Activated B cell treated with CpG ODN at 0.5 μM for 24 hours (primary cell): ENCODE measurements around the gene TTLL8. TPM values are rescaled to one million over a fixed set of nuclear protein-coding genes. Genes with fewer than 3 reads are reported as not detected.
A peak's percentile ranks its signal among the peaks of the same experiment; 100 is the strongest.
"Not testable (repeated sequence)": the region's sequence is repeated elsewhere in the genome, so short reads cannot be mapped to it uniquely, and the experiment has no call there.

Experiments
- ATAC-seq: fragments of 200-7000 bp; cut with Tn5 transposase; one replicate; pipeline ENCODE4 v1.10.0; 2021; ENCODE audit warnings: low read depth, mild to moderate bottlenecking, moderate library complexity
- CTCF ChIA-PET: fragments of 350-600 bp; sonication (Branson Sonifier 250); formaldehyde crosslinking; loops from one replicate; lab custom pipeline; 2021; ENCODE audit warnings: antibody characterized with exemption; lab: Charles Lee
- POLR2A ChIA-PET: fragments of 350-600 bp; sonication (Branson Sonifier 250); formaldehyde crosslinking; loops from one replicate; lab custom pipeline; 2021; ENCODE audit warnings: antibody characterized with exemption; lab: Charles Lee
- DNase-seq: peaks from one replicate; pipeline ENCODE4 v3.0.0; 2022
- H3K27ac Mint-ChIP-seq: one replicate; pipeline ENCODE4 v1.8.0; 2020; ENCODE audit warnings: mixed read lengths
- H3K27me3 Mint-ChIP-seq: one replicate; pipeline ENCODE4 v1.8.0; 2021; ENCODE audit warnings: mixed read lengths
- H3K36me3 Mint-ChIP-seq: one replicate; pipeline ENCODE4 v1.8.0; 2021; ENCODE audit warnings: low read depth, mixed read lengths
- H3K4me1 Mint-ChIP-seq: one replicate; pipeline ENCODE4 v1.8.0; 2021; ENCODE audit warnings: mixed read lengths
- H3K4me3 Mint-ChIP-seq: one replicate; pipeline ENCODE4 v1.8.0; 2020; ENCODE audit warnings: mild to moderate bottlenecking, mixed read lengths
- H3K9me3 Mint-ChIP-seq: one replicate; pipeline ENCODE4 v1.8.0; 2020; ENCODE audit warnings: mixed read lengths
- intact Hi-C: fragments of 100-400 bp; cut with micrococcal nuclease; formaldehyde crosslinking; loops from one replicate; pipeline ENCODE4 v1.15.1; 2024
- total RNA-seq: library from RNA; stranded (reverse); gene quantifications from 2 replicates; pipeline ENCODE4 v1.2.3, GENCODE V29; 2022
- TF ChIP-seq, protein P1 (sequence below): fragments of 200-600 bp; IDR thresholded peaks from one replicate; pipeline ENCODE4 v1.8.0; 2022; ENCODE audit warnings: antibody characterized with exemption, mild to moderate bottlenecking

The TTLL8 gene
- total RNA-seq, 1 donor from 2014 or later, result not detected

- H3K4me3 Mint-ChIP-seq, result no peak overlapping the region
- TF ChIP-seq, protein P1, sequence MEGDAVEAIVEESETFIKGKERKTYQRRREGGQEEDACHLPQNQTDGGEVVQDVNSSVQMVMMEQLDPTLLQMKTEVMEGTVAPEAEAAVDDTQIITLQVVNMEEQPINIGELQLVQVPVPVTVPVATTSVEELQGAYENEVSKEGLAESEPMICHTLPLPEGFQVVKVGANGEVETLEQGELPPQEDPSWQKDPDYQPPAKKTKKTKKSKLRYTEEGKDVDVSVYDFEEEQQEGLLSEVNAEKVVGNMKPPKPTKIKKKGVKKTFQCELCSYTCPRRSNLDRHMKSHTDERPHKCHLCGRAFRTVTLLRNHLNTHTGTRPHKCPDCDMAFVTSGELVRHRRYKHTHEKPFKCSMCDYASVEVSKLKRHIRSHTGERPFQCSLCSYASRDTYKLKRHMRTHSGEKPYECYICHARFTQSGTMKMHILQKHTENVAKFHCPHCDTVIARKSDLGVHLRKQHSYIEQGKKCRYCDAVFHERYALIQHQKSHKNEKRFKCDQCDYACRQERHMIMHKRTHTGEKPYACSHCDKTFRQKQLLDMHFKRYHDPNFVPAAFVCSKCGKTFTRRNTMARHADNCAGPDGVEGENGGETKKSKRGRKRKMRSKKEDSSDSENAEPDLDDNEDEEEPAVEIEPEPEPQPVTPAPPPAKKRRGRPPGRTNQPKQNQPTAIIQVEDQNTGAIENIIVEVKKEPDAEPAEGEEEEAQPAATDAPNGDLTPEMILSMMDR, result no peak
- peaks cover 11% of the 10 kb centered on the region for H3K4me1 Mint-ChIP-seq
- DNase-seq (no peak), ATAC-seq (no peak)
- H3K9me3 Mint-ChIP-seq, result peaks cover 10% of the 10 kb centered on the region
- ChIA-PET POLR2A (interaction anchor here (1.0 to 4.3 kb wide), 2 partner anchors 55 to 59 kb away, joined by 4 to 41 read pairs; no protein-coding TSS in a partner anchor), CTCF (interaction anchor here (1.0 to 5.7 kb wide), 2 partner anchors 39 to 60 kb away, joined by 4 to 62 read pairs; no protein-coding TSS in a partner anchor)
- H3K36me3 Mint-ChIP-seq, result no peaks in the 10 kb centered on the region
- no peaks in the 10 kb centered on the region for H3K27me3 Mint-ChIP-seq
- no peak overlapping the region for H3K27ac Mint-ChIP-seq
- intact Hi-C loops, result no loop called here
These were observed 66.9 kb downstream of the TTLL8 start for GRCh38 chr22:49991167-49991566.

DNA sequence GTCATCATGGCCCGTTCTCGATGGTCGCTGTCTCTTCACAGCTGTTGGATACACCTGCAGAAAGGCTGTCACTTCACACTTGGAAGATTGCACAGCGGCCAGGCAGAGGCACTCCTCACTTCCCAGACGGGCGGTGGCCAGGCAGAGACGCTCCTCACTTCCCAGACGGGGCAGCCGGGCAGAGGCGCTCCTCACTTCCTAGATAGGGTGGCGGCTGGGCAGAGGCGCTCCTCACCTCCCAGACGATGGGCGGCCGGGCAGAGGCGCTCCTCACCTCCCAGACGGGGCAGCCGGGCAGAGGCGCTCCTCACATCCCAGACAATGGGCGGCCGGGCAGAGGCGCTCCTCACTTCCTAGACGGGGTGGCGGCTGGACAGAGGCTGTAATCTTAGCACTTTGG is 68.3 kb downstream of the TTLL8 start:
- H3K9me3 Mint-ChIP-seq, result peaks cover 12% of the 10 kb centered on the region
- H3K27me3 Mint-ChIP-seq, H3K4me3 Mint-ChIP-seq, H3K36me3 Mint-ChIP-seq, intact Hi-C loops, H3K27ac Mint-ChIP-seq, ATAC-seq, CTCF ChIA-PET, POLR2A ChIA-PET, DNase-seq: not testable (repeated sequence)
- H3K4me1 Mint-ChIP-seq, result peaks cover 11% of the 10 kb centered on the region

DNA sequence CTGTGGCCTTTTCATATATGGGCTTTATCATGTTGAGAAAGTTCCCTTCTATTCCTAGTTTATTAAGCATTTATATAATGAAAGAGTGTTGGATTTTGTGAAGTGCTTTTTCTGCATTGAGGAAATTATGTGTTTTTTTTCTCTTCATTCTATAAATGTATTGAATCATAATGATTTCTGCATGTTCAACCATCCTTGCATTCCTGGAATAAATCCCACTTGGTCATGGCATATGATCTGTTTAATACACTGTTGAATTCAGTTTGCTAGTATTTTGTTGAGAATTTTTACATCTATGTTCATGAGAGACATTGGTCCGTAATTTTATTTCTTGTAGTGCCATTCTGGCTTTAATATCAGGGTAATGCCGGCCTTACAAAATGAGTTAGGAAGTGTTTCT is 71.8 kb downstream of the TTLL8 start:
- H3K4me3 Mint-ChIP-seq, result no peak overlapping the region
- no peak overlapping the region for H3K27ac Mint-ChIP-seq
- peaks cover 12% of the 10 kb centered on the region for H3K9me3 Mint-ChIP-seq
- DNase-seq (no peak), ATAC-seq (no peak)
- H3K36me3 Mint-ChIP-seq, result no peaks in the 10 kb centered on the region
- CTCF ChIA-PET, result interaction anchor here (1.7 to 1.8 kb wide), 2 partner anchors 44 to 56 kb away, joined by 5 read pairs; no protein-coding TSS in a partner anchor
- intact Hi-C loops, result no loop called here
- POLR2A ChIA-PET, result no interaction called here
- H3K27me3 Mint-ChIP-seq, result peaks cover 2% of the 10 kb centered on the region
- peaks cover 8% of the 10 kb centered on the region for H3K4me1 Mint-ChIP-seq
- TF ChIP-seq, protein P1, result no peak

DNA sequence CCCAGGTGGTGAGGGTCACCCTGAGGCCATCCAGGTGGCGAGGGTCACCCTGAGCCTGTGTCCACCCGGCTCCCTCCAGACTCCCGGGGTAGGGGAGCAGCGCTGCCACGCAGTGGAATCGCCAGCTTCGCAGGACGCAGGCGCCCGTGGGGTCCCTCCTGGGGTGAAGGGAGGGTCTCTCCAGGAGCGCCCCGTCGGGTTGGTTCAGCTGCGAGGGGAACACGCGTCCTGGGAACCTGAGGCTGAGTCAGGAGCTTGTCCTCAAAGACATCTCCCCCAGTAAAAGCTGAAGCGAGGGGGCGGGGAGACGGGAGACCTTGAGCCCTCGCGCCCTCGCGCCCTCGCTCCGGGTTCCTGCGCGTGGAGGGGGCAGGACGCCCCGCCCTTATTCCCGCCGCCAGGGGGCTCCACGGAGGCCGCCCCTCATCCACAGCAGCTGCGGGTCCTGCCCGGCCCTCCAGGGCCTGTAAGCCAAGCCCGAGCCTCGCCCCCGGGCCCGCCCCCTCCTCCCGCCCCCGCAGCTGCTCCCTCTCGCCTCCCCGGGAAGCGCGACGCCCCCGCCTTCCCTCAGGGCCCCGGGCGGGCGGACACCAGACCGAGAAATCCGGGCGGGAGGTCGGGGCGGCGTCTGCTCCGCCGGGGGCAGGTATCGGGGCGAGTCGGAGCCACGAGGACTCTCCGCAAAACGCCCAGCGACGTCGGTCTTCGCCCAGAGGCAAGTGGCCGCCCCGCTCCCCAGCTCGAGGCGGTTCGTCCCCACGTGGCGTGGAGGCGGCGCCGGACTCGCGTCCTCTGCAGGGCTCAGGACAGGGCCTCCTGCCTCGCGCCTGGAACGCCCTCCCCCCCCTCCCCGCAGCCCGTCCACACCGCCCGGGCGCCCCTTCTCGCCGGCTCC is 74.7 kb downstream of the TTLL8 start:
- ATAC-seq, result peak; percentile 78
- TF ChIP-seq, protein P1, result no peak
- peak; percentile 53 for DNase-seq
- H3K27me3 Mint-ChIP-seq, result peaks cover 2% of the 10 kb centered on the region
- peaks cover 15% of the 10 kb centered on the region for H3K9me3 Mint-ChIP-seq
- intact Hi-C loops, result loop anchor here (1.0 to 5.0 kb wide), 2 partner anchors 21 to 34 kb away; no protein-coding TSS in a partner anchor
- peaks cover 4% of the 10 kb centered on the region for H3K36me3 Mint-ChIP-seq
- CTCF ChIA-PET, result interaction anchor here (0.6 to 4.0 kb wide), 6 partner anchors 11 to 52 kb away, joined by 3 to 20 read pairs (median 7); no protein-coding TSS in a partner anchor
- H3K4me3 Mint-ChIP-seq, result peak overlapping the region; percentile 65
- POLR2A ChIA-PET, result interaction anchor here (1.0 to 3.1 kb wide), 12 partner anchors 9 to 52 kb away, joined by 3 to 25 read pairs (median 8); partner anchors contain the start of gene PIM3
- no peak overlapping the region for H3K27ac Mint-ChIP-seq
- peaks cover 13% of the 10 kb centered on the region for H3K4me1 Mint-ChIP-seq

- Mint-ChIP-seq H3K4me1 (peaks cover 18% of the 10 kb centered on the region), H3K9me3 (peaks cover 15% of the 10 kb centered on the region)
- not testable (repeated sequence) for H3K4me3 Mint-ChIP-seq, H3K27me3 Mint-ChIP-seq, DNase-seq, H3K36me3 Mint-ChIP-seq, H3K27ac Mint-ChIP-seq, ATAC-seq
- POLR2A ChIA-PET, result interaction anchor here (1.4 to 3.1 kb wide), 6 partner anchors 11 to 210 kb away, joined by 3 to 25 read pairs (median 10); partner anchors contain the start of gene PIM3
- CTCF ChIA-PET, result interaction anchor here (1.5 to 4.0 kb wide), 3 partner anchors 12 to 51 kb away, joined by 4 to 20 read pairs (median 10); no protein-coding TSS in a partner anchor
- intact Hi-C loops, result loop anchor here (5.0 kb wide), 1 partner anchor 36 kb away; no protein-coding TSS in a partner anchor
These were observed 76.3 kb downstream of the TTLL8 start for GRCh38 chr22:49981799-49982198.
